ENCODE results near the gene TOP3A. TPM values are rescaled to one million over a fixed set of nuclear protein-coding genes. Genes with fewer than 3 reads are reported as not detected.
"Not testable (repeated sequence)": the region's sequence is repeated elsewhere in the genome, so short reads cannot be mapped to it uniquely, and the experiment has no call there.

Gene TOP3A
- total RNA-seq, 1 donor from 2014 or later, result 70.7 TPM

- H3K4me3 Mint-ChIP-seq (ENCODE audit: low read depth), result not testable (repeated sequence)
Measured at GRCh38 chr17:18338158-18338557, 23.4 kb upstream of the TOP3A start.

GRCh38 chr17:18332909-18333489 is 18.2 kb upstream of the TOP3A start:
- intact Hi-C loops (cut with micrococcal nuclease), result no loop called here
- Mint-ChIP-seq H3K36me3 (ENCODE audit: low read depth) (peaks cover 56% of the 10 kb centered on the region), H3K27ac (no peak overlapping the region), H3K9me3 (no peaks in the 10 kb centered on the region), H3K4me1 (ENCODE audit: low read depth) (peaks cover 14% of the 10 kb centered on the region), H3K4me3 (ENCODE audit: low read depth) (no peak overlapping the region), H3K27me3 (ENCODE audit: low read depth) (no peaks in the 10 kb centered on the region)
- DNase-seq (ENCODE audit: low spot score), result no peak

More at GRCh38 chr17:18338158-18338557, 23.4 kb upstream of the TOP3A start:
- peaks cover 62% of the 10 kb centered on the region for H3K36me3 Mint-ChIP-seq (ENCODE audit: low read depth)
- DNase-seq (ENCODE audit: low spot score); intact Hi-C loops (cut with micrococcal nuclease); H3K27ac Mint-ChIP-seq; H3K9me3 Mint-ChIP-seq; H3K27me3 Mint-ChIP-seq (ENCODE audit: low read depth); H3K4me1 Mint-ChIP-seq (ENCODE audit: low read depth): not testable (repeated sequence)

DNA sequence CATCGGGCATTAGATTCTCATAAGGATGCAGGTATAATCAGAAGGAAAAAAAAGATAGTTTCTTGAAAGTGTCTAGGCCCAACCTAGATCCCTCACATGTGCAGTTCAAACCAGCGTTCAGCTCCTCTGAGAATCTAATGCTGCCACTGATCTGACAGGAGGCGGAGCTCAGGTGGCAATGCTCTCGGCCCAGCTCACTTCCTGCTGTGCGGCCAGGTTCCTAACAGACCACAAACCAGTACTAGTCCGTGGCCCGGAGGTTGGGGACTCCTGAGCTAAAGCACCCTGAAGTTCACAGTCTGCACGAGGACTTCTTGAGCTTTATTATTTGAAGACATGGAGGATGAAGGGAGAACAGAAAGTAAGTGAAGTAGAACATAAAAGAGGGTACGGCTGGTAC is 17.1 kb upstream of the TOP3A start:
- DNase-seq (ENCODE audit: low spot score), result no peak
- H3K4me1 Mint-ChIP-seq (ENCODE audit: low read depth), result peaks cover 14% of the 10 kb centered on the region
- no peaks in the 10 kb centered on the region for H3K9me3 Mint-ChIP-seq
- no peak overlapping the region for H3K4me3 Mint-ChIP-seq (ENCODE audit: low read depth)
- intact Hi-C loops (cut with micrococcal nuclease), result no loop called here
- peak overlapping the region; percentile 77 for H3K27ac Mint-ChIP-seq
- H3K36me3 Mint-ChIP-seq (ENCODE audit: low read depth), result peaks cover 56% of the 10 kb centered on the region
- H3K27me3 Mint-ChIP-seq (ENCODE audit: low read depth), result no peaks in the 10 kb centered on the region

DNA sequence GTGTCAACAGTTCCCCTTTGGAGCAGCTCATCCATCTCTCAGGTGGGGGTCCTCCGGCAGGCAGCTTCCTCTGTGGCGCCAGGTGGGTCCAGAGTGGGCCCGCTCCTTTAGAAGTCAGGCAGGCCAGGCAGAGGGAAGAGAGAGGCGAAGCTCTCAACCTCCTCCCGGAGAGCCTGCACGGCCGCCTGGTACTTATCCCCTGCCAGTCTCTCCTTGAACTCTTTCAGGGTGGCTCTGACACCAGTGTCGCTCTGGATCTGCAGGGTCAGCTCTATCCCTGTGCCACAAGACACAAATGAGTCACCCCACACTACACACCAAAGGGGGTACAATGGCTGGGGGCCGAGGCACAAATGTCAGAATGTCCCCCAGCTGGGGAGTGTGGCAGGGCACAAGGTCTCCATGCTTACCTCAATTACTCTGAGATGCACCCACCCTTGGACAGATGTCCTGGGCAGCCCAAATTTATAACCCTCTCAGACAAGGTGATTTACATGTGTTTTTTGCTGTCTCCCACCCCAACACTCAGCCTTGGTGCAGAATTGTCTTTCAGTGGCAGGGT is 13.9 kb upstream of the TOP3A start:
- intact Hi-C loops (cut with micrococcal nuclease), result no loop called here
- H3K4me3 Mint-ChIP-seq (ENCODE audit: low read depth), result no peak overlapping the region
- H3K36me3 Mint-ChIP-seq (ENCODE audit: low read depth), result peaks cover 58% of the 10 kb centered on the region
- H3K9me3 Mint-ChIP-seq, result no peaks in the 10 kb centered on the region
- no peaks in the 10 kb centered on the region for H3K27me3 Mint-ChIP-seq (ENCODE audit: low read depth)
- peaks cover 15% of the 10 kb centered on the region for H3K4me1 Mint-ChIP-seq (ENCODE audit: low read depth)
- DNase-seq (ENCODE audit: low spot score), result no peak
- no peak overlapping the region for H3K27ac Mint-ChIP-seq

DNA sequence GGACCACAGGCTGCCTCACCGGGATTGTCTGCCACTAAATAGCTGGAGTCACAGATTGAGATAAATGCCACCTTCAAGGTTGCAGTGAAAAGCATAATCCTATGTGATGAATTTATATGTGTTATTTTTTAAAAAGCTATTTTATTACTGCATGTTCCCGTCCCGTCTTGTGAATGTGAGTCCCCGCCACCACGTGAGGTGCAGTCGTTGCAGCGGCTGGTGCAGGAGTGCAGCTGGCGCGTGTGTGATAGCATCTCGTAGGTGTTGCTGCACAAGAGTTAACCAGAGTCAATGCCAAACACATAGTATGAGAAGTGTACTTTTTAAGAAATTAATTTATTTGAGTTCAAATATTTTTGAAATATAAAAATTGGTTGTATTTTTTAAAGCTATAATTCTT is 12.8 kb upstream of the TOP3A start:
- no peak overlapping the region for H3K4me3 Mint-ChIP-seq (ENCODE audit: low read depth)
- peak overlapping the region; percentile 49 for H3K27ac Mint-ChIP-seq
- intact Hi-C loops (cut with micrococcal nuclease), result no loop called here
- no peak for DNase-seq (ENCODE audit: low spot score)
- H3K27me3 Mint-ChIP-seq (ENCODE audit: low read depth), result no peaks in the 10 kb centered on the region
- H3K36me3 Mint-ChIP-seq (ENCODE audit: low read depth), result peaks cover 66% of the 10 kb centered on the region
- H3K9me3 Mint-ChIP-seq, result no peaks in the 10 kb centered on the region
- peaks cover 11% of the 10 kb centered on the region for H3K4me1 Mint-ChIP-seq (ENCODE audit: low read depth)

DNA sequence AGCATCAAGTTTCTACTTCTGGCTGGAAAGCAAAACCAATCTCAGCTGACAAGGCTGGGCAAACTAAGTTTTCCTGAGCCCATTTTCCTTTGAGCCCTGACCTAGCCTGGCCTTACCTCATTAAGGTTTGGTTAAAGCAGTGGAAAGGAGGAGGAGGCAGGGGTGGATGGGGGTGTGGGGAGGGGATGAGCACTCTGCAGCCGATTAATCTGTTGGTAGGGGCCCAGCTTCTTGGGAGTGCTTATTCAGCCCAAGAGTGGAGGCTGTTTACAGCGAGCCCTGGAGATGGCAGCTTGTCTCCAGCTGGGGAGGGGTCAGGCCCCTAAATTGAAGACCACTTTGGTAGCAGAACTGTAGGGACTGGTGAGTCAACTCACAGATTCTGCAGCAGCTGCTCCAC is 12.3 kb upstream of the TOP3A start:
- intact Hi-C loops (cut with micrococcal nuclease), result no loop called here
- no peak overlapping the region for H3K27ac Mint-ChIP-seq
- H3K9me3 Mint-ChIP-seq, result no peaks in the 10 kb centered on the region
- no peak overlapping the region for H3K4me3 Mint-ChIP-seq (ENCODE audit: low read depth)
- no peaks in the 10 kb centered on the region for H3K27me3 Mint-ChIP-seq (ENCODE audit: low read depth)
- peaks cover 63% of the 10 kb centered on the region for H3K36me3 Mint-ChIP-seq (ENCODE audit: low read depth)
- peaks cover 7% of the 10 kb centered on the region for H3K4me1 Mint-ChIP-seq (ENCODE audit: low read depth)
- no peak for DNase-seq (ENCODE audit: low spot score)

DNA sequence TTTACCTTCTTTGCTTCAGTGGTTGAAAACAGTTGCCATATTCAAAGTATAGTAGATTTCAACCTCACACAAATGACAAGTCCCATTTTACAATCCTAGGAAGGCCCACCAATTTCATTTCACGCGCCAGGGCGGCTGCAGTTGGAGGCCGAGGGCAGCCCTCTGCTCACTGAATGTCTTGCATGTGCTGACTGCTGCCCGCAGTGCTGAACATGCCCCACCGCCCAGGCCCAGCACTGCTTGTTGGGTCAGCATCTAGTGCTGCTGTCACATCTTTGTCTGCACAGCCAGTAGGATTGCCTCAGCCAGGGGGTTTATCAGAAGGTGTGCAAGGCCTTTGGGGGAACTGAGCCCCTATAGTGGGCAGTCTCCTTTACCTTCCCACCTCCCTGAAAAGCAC is 11.8 kb upstream of the TOP3A start:
- H3K4me1 Mint-ChIP-seq (ENCODE audit: low read depth), result peaks cover 3% of the 10 kb centered on the region
- no peak overlapping the region for H3K27ac Mint-ChIP-seq
- H3K27me3 Mint-ChIP-seq (ENCODE audit: low read depth), result no peaks in the 10 kb centered on the region
- peaks cover 60% of the 10 kb centered on the region for H3K36me3 Mint-ChIP-seq (ENCODE audit: low read depth)
- DNase-seq (ENCODE audit: low spot score), result no peak
- no peaks in the 10 kb centered on the region for H3K9me3 Mint-ChIP-seq
- intact Hi-C loops (cut with micrococcal nuclease), result no loop called here
- no peak overlapping the region for H3K4me3 Mint-ChIP-seq (ENCODE audit: low read depth)

GRCh38 chr17:18326039-18326438 is 11.2 kb upstream of the TOP3A start:
- Mint-ChIP-seq H3K9me3 (no peaks in the 10 kb centered on the region), H3K27me3 (ENCODE audit: low read depth) (no peaks in the 10 kb centered on the region), H3K4me1 (ENCODE audit: low read depth) (peaks cover 2% of the 10 kb centered on the region), H3K4me3 (ENCODE audit: low read depth) (no peak overlapping the region), H3K27ac (no peak overlapping the region), H3K36me3 (ENCODE audit: low read depth) (peaks cover 58% of the 10 kb centered on the region)
- intact Hi-C loops (cut with micrococcal nuclease), result no loop called here
- DNase-seq (ENCODE audit: low spot score), result no peak

DNA sequence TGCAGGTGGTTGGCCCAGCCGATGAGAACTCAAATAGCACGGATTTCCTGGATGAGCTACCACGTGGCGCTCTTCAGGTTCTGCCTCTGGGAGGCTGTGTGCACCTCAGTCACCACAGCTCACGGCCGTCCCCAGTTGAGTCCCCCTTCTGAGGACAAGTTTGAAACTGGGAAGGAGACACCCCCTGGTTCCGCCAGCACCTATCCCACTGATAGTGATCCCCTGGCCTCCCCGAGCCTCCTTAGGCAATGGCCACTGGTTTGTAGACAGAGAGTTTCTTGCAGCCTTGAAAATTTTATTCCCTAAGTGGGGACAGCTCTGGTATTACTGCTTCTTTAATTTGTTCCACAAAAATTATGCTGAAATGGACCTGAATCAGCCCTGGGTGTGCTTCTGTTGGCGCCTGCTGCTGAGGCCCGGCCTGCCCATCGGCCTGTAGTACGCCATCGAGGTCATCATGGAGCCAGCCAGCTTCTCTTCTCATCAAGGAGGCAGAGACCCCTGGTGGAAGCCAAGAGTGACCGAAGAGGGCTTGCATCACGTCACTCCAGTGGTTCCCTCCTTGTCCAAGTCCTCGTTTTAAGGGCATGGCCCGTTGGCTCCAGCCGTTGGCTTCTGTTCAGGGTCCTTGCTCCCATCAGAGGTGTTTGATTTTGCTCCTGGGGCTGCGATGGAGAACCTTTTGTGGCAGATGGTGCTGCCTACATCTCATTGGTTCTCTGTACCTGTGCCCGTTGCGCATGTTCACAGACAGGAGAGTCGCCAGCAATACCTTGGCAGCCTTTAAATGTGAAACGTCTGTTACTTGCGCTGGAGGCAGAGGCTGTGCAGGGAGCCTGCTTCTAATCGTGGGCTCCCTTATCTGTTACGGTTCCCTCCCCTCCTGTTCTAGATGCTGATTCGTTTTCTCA is 9.6 kb upstream of the TOP3A start:
- Mint-ChIP-seq H3K27me3 (ENCODE audit: low read depth) (no peaks in the 10 kb centered on the region), H3K27ac (no peak overlapping the region), H3K36me3 (ENCODE audit: low read depth) (peaks cover 59% of the 10 kb centered on the region), H3K4me1 (ENCODE audit: low read depth) (peaks cover 11% of the 10 kb centered on the region), H3K4me3 (ENCODE audit: low read depth) (no peak overlapping the region), H3K9me3 (no peaks in the 10 kb centered on the region)
- no peak for DNase-seq (ENCODE audit: low spot score)
- intact Hi-C loops (cut with micrococcal nuclease), result no loop called here

GRCh38 chr17:18323507-18324139 is 8.8 kb upstream of the TOP3A start:
- no peak for DNase-seq (ENCODE audit: low spot score)
- intact Hi-C loops (cut with micrococcal nuclease), result no loop called here
- Mint-ChIP-seq H3K4me1 (ENCODE audit: low read depth) (peaks cover 14% of the 10 kb centered on the region), H3K27ac (no peak overlapping the region), H3K9me3 (no peaks in the 10 kb centered on the region), H3K4me3 (ENCODE audit: low read depth) (no peak overlapping the region), H3K36me3 (ENCODE audit: low read depth) (peaks cover 65% of the 10 kb centered on the region), H3K27me3 (ENCODE audit: low read depth) (no peaks in the 10 kb centered on the region)

GRCh38 chr17:18323007-18323406 is 8.2 kb upstream of the TOP3A start:
- Mint-ChIP-seq H3K4me3 (ENCODE audit: low read depth) (no peak overlapping the region), H3K27me3 (ENCODE audit: low read depth) (no peaks in the 10 kb centered on the region), H3K27ac (no peak overlapping the region), H3K9me3 (no peaks in the 10 kb centered on the region), H3K36me3 (ENCODE audit: low read depth) (peaks cover 65% of the 10 kb centered on the region), H3K4me1 (ENCODE audit: low read depth) (peaks cover 18% of the 10 kb centered on the region)
- no peak for DNase-seq (ENCODE audit: low spot score)
- intact Hi-C loops (cut with micrococcal nuclease), result no loop called here

DNA sequence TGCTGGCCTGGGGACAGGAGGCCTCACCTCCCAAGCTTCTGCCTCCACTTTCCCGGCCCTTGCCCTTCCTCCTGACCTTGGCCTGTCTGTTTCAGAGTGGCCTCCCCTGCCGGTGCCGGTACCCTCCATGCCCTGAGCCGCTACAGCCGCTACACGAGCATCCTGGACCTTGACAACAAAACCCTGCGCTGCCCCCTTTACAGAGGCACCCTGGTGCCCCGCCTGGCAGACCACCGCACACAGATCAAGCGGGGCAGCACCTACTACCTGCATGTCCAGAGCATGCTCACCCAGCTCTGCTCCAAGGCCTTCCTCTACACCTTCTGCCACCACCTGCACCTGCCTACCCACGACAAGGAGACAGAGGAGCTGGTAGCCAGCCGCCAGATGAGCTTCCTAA is 7.7 kb upstream of the TOP3A start:
- H3K4me1 Mint-ChIP-seq (ENCODE audit: low read depth), result peaks cover 22% of the 10 kb centered on the region
- H3K9me3 Mint-ChIP-seq, result no peaks in the 10 kb centered on the region
- H3K27me3 Mint-ChIP-seq (ENCODE audit: low read depth), result no peaks in the 10 kb centered on the region
- intact Hi-C loops (cut with micrococcal nuclease), result no loop called here
- no peak for DNase-seq (ENCODE audit: low spot score)
- H3K4me3 Mint-ChIP-seq (ENCODE audit: low read depth), result no peak overlapping the region
- H3K27ac Mint-ChIP-seq, result no peak overlapping the region
- peaks cover 65% of the 10 kb centered on the region for H3K36me3 Mint-ChIP-seq (ENCODE audit: low read depth)

GRCh38 chr17:18321309-18321708 is 6.5 kb upstream of the TOP3A start:
- no peaks in the 10 kb centered on the region for H3K9me3 Mint-ChIP-seq
- H3K27ac Mint-ChIP-seq, result no peak overlapping the region
- intact Hi-C loops (cut with micrococcal nuclease), result no loop called here
- DNase-seq (ENCODE audit: low spot score), result no peak
- H3K4me3 Mint-ChIP-seq (ENCODE audit: low read depth), result no peak overlapping the region
- H3K4me1 Mint-ChIP-seq (ENCODE audit: low read depth), result peaks cover 33% of the 10 kb centered on the region
- H3K27me3 Mint-ChIP-seq (ENCODE audit: low read depth), result no peaks in the 10 kb centered on the region
- H3K36me3 Mint-ChIP-seq (ENCODE audit: low read depth), result peaks cover 67% of the 10 kb centered on the region
